ENCODE results near the gene SMAD3. TPM values are rescaled to one million over a fixed set of nuclear protein-coding genes. Genes with fewer than 3 reads are reported as not detected.

SMAD3 gene
- total and polyA plus RNA-seq, 2 of the 4 experiments (the other 2 are of a cell fraction) = 71.0 to 177 TPM

DNA sequence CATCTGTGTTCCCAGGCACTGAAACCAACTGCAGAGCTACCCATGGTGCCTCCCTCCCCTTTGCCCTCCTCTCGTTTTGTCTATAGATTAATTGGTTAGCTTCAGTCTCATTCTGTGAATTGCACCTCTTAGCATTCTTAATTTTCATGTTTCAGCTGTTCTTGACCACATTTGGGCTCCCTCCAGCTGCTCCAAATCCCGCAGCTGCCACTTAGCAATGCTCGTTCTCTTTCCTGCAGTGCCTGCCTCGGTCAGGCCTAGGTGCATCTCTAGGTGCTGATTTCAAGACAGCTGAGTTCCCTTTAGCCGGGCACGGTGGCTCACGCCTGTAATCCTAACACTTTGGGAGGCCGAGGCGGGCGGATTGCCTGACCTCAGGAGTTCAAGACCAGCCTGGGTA lies 47.0 kb upstream of the SMAD3 start:
- in situ Hi-C loops (cut with MboI; ENCODE audit: low sequenced_read_pairs) = no loop called here
- CTCF ChIA-PET = no interaction called here

More for the DNA sequence above, 47.0 kb upstream of the SMAD3 start:
- DNase-seq (no peak), ATAC-seq (ENCODE audit: low read depth) (no peak)
- intact Hi-C loops (cut with micrococcal nuclease) = no loop called here
- H2BK5ac ChIP-seq (ENCODE audit: low read depth, low read length, poor library complexity, severe bottlenecking) = no peak overlapping the region
- H3K14ac ChIP-seq (replicated peaks; ENCODE audit: low read depth, low read length) = peak overlapping the region; percentile 72; the same call in 1 of the 2 replicates
- H3K27me3 ChIP-seq (ENCODE audit: control insufficient read depth, insufficient read depth, low read length) = no peaks in the 10 kb centered on the region
- no peak overlapping the region for H3K23ac ChIP-seq (ENCODE audit: low read depth, low read length)
- no peak overlapping the region for H4K5ac ChIP-seq (ENCODE audit: low read depth, low read length)
- dilution Hi-C loops (cut with HindIII; ENCODE audit: low sequenced_read_pairs, unreplicated experiment) = no loop called here
- POLR2A ChIA-PET (ENCODE audit: unreplicated experiment) = interaction anchor here (0.6 kb wide), 1 partner anchor 318 kb away, joined by 5 read pairs; no protein-coding TSS in a partner anchor
- peaks cover 6% of the 10 kb centered on the region for H3K4me1 ChIP-seq (ENCODE audit: control insufficient read depth, insufficient read depth, low read length)
- no peak overlapping the region for H3K4me2 ChIP-seq (ENCODE audit: low read depth, low read length)
- 90% methylated on average over 7 of the region's 10 CpGs; no CpG with 5 or more reads in 1 of the 2 experiments for WGBS, 2 experiments (ENCODE audit: extremely low coverage in 2 of 2, insufficient read length in 1 of 2)
- H3K27ac ChIP-seq (ENCODE audit: insufficient read depth, low read length) = no peak overlapping the region
- H3K36me3 ChIP-seq (ENCODE audit: control insufficient read depth, insufficient read depth, low read length) = no peaks in the 10 kb centered on the region
- no peak overlapping the region for H2BK120ac ChIP-seq (ENCODE audit: low read depth, low read length)
- no peak overlapping the region for H3K9ac ChIP-seq (ENCODE audit: low read depth, low read length)
- H3K79me1 ChIP-seq (ENCODE audit: low read depth in 1 of 2, low read length in 2 of 2) = peaks cover 0 to 7% of the 10 kb centered on the region in 2 experiments; a peak in 2 of 4 replicates
- no TSS peak for BruUV-seq (replicated peaks)
- H2BK20ac ChIP-seq (ENCODE audit: low read depth, low read length) = 0 out of 2 replicates have a peak overlapping the region, but pooled peaks have one; percentile 45
- no peaks in the 10 kb centered on the region for H3K9me3 ChIP-seq (ENCODE audit: control insufficient read depth, insufficient read depth, low read length)
- H4K8ac ChIP-seq (ENCODE audit: low read depth in 2 of 2, low read length in 2 of 2) = no peak overlapping the region
- peaks cover 6% of the 10 kb centered on the region for H3K9me1 ChIP-seq (ENCODE audit: insufficient read depth, low read length)
- H3K18ac ChIP-seq (ENCODE audit: low read depth, low read length) = no peak overlapping the region
- no peak overlapping the region for H2AK9ac ChIP-seq (replicated peaks; ENCODE audit: low read depth, low read length, poor library complexity)
- H2AFZ ChIP-seq (replicated peaks; ENCODE audit: low read length, poor library complexity) = no peak overlapping the region
- H3K4me3 ChIP-seq (ENCODE audit: insufficient read depth, low read depth, low read length) = no peak overlapping the region
- H2AK5ac ChIP-seq (ENCODE audit: low read depth, low read length) = peak overlapping the region; percentile 93; the same call in 1 of the 2 replicates
- no peak overlapping the region for H3K56ac ChIP-seq (ENCODE audit: extremely low read depth, insufficient read depth, low read length)
- H2BK15ac ChIP-seq (ENCODE audit: low read depth, low read length) = peak overlapping the region; percentile 93; the same call in 1 of the 3 replicates
- H3K4ac ChIP-seq (ENCODE audit: low read depth, low read length) = peak overlapping the region; percentile 42; the same call in 1 of the 2 replicates
- H4K91ac ChIP-seq (ENCODE audit: insufficient read depth, low read depth, low read length) = no peak overlapping the region
- H4K20me1 ChIP-seq (ENCODE audit: insufficient read depth, low read length) = no peaks in the 10 kb centered on the region
- TF ChIP-seq MAZ (IDR thresholded peaks at IDR 0.05; ENCODE audit: borderline replicate concordance, low read depth, low read length) = no peak
- TF ChIP-seq CEBPB (IDR thresholded peaks at IDR 0.05; ENCODE audit: low read depth, low read length) = no peak
- no peak for TF ChIP-seq MAFK (IDR thresholded peaks at IDR 0.05; ENCODE audit: low read depth, low read length)
- TF ChIP-seq NFE2L2 (IDR thresholded peaks at IDR 0.05; ENCODE audit: low read depth, low read length) = no peak
- TF ChIP-seq, protein P1, sequence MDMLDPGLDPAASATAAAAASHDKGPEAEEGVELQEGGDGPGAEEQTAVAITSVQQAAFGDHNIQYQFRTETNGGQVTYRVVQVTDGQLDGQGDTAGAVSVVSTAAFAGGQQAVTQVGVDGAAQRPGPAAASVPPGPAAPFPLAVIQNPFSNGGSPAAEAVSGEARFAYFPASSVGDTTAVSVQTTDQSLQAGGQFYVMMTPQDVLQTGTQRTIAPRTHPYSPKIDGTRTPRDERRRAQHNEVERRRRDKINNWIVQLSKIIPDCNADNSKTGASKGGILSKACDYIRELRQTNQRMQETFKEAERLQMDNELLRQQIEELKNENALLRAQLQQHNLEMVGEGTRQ (IDR thresholded peaks at IDR 0.05; ENCODE audit: low read depth, low read length) = no peak
- TF ChIP-seq RFX5 (IDR thresholded peaks at IDR 0.05; ENCODE audit: low read depth, low read length) = no peak
- TF ChIP-seq, protein P2, sequence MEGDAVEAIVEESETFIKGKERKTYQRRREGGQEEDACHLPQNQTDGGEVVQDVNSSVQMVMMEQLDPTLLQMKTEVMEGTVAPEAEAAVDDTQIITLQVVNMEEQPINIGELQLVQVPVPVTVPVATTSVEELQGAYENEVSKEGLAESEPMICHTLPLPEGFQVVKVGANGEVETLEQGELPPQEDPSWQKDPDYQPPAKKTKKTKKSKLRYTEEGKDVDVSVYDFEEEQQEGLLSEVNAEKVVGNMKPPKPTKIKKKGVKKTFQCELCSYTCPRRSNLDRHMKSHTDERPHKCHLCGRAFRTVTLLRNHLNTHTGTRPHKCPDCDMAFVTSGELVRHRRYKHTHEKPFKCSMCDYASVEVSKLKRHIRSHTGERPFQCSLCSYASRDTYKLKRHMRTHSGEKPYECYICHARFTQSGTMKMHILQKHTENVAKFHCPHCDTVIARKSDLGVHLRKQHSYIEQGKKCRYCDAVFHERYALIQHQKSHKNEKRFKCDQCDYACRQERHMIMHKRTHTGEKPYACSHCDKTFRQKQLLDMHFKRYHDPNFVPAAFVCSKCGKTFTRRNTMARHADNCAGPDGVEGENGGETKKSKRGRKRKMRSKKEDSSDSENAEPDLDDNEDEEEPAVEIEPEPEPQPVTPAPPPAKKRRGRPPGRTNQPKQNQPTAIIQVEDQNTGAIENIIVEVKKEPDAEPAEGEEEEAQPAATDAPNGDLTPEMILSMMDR (conservative IDR thresholded peaks at IDR 0.05; ENCODE audit: low read depth, low read length) = no peak
- TF ChIP-seq RCOR1 (IDR thresholded peaks at IDR 0.05; ENCODE audit: insufficient replicate concordance, low read length) = no peak
- no peak for TF ChIP-seq MXI1 (IDR thresholded peaks at IDR 0.05; ENCODE audit: borderline replicate concordance, low read depth, low read length)
- TF ChIP-seq FOS (IDR thresholded peaks at IDR 0.05; ENCODE audit: low read depth, low read length) = no peak
